Measurements from ENCODE around the gene DPF3.
"Not testable (repeated sequence)": the region's sequence is repeated elsewhere in the genome, so short reads cannot be mapped to it uniquely, and the experiment has no call there.

DNA sequence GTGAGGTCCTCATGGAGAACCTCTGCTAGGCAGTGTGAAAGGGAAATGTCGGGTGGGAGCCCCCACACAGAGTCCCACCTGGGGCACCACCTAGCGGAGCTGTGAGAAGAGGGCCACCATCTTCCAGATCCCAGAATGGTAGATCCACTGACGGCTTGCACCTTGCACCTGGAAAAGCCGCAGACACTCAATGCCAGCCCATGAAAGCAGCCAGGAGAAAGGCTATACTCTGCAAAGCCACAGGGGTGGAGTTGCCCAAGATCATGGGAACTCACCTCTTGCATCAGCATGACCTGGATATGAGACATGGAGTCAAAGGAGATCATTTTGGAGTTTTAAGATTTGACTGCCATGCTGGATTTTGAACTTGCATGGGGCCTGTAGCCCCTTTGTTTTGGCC lies 145.0 kb downstream of the DPF3 start:
- TF ChIP-seq, protein P1, sequence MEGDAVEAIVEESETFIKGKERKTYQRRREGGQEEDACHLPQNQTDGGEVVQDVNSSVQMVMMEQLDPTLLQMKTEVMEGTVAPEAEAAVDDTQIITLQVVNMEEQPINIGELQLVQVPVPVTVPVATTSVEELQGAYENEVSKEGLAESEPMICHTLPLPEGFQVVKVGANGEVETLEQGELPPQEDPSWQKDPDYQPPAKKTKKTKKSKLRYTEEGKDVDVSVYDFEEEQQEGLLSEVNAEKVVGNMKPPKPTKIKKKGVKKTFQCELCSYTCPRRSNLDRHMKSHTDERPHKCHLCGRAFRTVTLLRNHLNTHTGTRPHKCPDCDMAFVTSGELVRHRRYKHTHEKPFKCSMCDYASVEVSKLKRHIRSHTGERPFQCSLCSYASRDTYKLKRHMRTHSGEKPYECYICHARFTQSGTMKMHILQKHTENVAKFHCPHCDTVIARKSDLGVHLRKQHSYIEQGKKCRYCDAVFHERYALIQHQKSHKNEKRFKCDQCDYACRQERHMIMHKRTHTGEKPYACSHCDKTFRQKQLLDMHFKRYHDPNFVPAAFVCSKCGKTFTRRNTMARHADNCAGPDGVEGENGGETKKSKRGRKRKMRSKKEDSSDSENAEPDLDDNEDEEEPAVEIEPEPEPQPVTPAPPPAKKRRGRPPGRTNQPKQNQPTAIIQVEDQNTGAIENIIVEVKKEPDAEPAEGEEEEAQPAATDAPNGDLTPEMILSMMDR (IDR thresholded peaks at IDR 0.05), result not testable (repeated sequence)
- TF ChIP-seq POLR2A (IDR thresholded peaks at IDR 0.05), result not testable (repeated sequence)

All from right lobe of liver (tissue), 4 donors.